Testis (tissue), 3 donors: ENCODE measurements around the gene PIBF1. TPM values are rescaled to one million over a fixed set of nuclear protein-coding genes. Genes with fewer than 3 reads are reported as not detected.
"Not testable (repeated sequence)": the region's sequence is repeated elsewhere in the genome, so short reads cannot be mapped to it uniquely, and the experiment has no call there.

Source experiments
- DNase-seq: peaks from one replicate; pipeline ENCODE4 v3.0.0-alpha.2; 2019
- H3K27ac ChIP-seq, 2 donors: fragments of 200-600 bp; sonication (generic); one replicate each; pipeline ENCODE4 v1.5.1; 2019
- H3K27me3 ChIP-seq: fragments of 200-600 bp; sonication (generic); one replicate; pipeline ENCODE4 v1.5.1; 2019
- H3K36me3 ChIP-seq: fragments of 200-600 bp; sonication (generic); one replicate; pipeline ENCODE4 v1.5.1; 2017; ENCODE audit warnings: low read depth; ENCODE audit errors: missing control alignments
- H3K4me1 ChIP-seq: fragments of 200-600 bp; sonication (generic); one replicate; pipeline ENCODE4 v1.5.1; 2019
- H3K4me3 ChIP-seq, 2 donors: fragments of 200-600 bp; sonication (generic); one replicate each; pipeline ENCODE4 v1.5.1; 2017 to 2019
- H3K9me3 ChIP-seq: fragments of 200-600 bp; sonication (generic); one replicate; pipeline ENCODE4 v1.5.1; 2017
- POLR2A ChIP-seq: fragments of 450-650 bp; IDR thresholded peaks from one replicate; pipeline ENCODE4 v1.6.1; 2017; ENCODE audit warnings: antibody characterized with exemption, mild to moderate bottlenecking, moderate library complexity
- WGBS, 2 donors: methylation state at CpG; one replicate each; pipeline ENCODE4 v1.1.5; 2018; 5-methylcytosine and 5-hydroxymethylcytosine counted together
- intact Hi-C: fragments of 100-400 bp; cut with DNase I; formaldehyde crosslinking; loops from one replicate; pipeline ENCODE4 v1.15.1; 2023; ENCODE audit warnings: low total_unique reads
- polyA plus RNA-seq: library from polyadenylated mRNA; stranded (reverse); fragments of 350-450 nt; fragmentation: Illumina TruSeq; extraction: RNeasy Lipid Tissue Mini Kit (QIAGEN cat#74804); gene quantifications from one replicate; pipeline ENCODE4 v1.2.3, GENCODE V29; 2014; ENCODE audit warnings: low read depth, low replicate concordance; ENCODE audit not compliant: insufficient read depth
- total RNA-seq, 2 donors: library from RNA; depleted of rRNA; stranded (reverse); fragments of >200 nt; gene quantifications; one replicate each; pipeline ENCODE4 v1.2.3, GENCODE V29; 2016
- TF ChIP-seq, protein P1 (sequence below), 3 experiments: fragments of 450-650 bp in 2 of 3; fragments of 200-600 bp in 1 of 3; sonication (generic) in 1 of 3; IDR thresholded peaks; one replicate each; pipeline ENCODE4 v1.5.1; 2016 to 2019; ENCODE audit warnings: antibody characterized with exemption in 3 of 3, mild to moderate bottlenecking in 2 of 3, moderate library complexity in 1 of 3

Gene PIBF1
- total and polyA plus RNA-seq, 3 donors from 2014 or later, result 22.5 to 37.2 (median 24.6) TPM

- no peak overlapping the region for H3K27ac ChIP-seq
- H3K9me3 ChIP-seq, result no peaks in the 10 kb centered on the region
- no peaks in the 10 kb centered on the region for H3K4me1 ChIP-seq
- peak; percentile 46 for DNase-seq
- intact Hi-C loops, result no loop called here
- no peak overlapping the region for H3K4me3 ChIP-seq
- no peaks in the 10 kb centered on the region for H3K27me3 ChIP-seq
- H3K36me3 ChIP-seq, result peaks cover 4% of the 10 kb centered on the region
- TF ChIP-seq, protein P1, sequence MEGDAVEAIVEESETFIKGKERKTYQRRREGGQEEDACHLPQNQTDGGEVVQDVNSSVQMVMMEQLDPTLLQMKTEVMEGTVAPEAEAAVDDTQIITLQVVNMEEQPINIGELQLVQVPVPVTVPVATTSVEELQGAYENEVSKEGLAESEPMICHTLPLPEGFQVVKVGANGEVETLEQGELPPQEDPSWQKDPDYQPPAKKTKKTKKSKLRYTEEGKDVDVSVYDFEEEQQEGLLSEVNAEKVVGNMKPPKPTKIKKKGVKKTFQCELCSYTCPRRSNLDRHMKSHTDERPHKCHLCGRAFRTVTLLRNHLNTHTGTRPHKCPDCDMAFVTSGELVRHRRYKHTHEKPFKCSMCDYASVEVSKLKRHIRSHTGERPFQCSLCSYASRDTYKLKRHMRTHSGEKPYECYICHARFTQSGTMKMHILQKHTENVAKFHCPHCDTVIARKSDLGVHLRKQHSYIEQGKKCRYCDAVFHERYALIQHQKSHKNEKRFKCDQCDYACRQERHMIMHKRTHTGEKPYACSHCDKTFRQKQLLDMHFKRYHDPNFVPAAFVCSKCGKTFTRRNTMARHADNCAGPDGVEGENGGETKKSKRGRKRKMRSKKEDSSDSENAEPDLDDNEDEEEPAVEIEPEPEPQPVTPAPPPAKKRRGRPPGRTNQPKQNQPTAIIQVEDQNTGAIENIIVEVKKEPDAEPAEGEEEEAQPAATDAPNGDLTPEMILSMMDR (IDR thresholded peaks at IDR 0.05), result peak; percentile 20 to 46 (median 26)
- no peak for TF ChIP-seq POLR2A
- 81 to 92% methylated on average over 1 of the region's 1 CpG for WGBS, 2 donors
Measured at GRCh38 chr13:72839831-72840426, 58.0 kb downstream of the PIBF1 start.

DNA sequence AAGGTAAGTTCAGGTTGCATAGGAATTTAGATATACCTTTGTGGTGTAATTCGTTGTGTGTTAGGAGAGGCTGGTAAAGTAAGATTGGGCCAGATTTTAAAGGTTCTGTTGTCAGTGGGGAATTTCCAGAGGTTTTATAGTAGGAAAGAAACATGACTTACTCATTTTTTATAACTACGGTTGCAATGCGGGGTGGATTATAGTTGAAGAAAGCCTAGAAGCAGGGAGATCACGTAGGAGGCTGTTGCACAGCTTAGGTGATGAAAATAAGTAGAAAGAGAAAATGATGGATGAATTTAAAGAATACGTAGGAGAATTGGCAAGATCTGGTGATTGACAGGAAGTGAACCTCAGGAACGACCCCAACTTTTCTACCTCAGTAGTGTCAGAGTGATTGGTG is 61.1 kb downstream of the PIBF1 start:
- no peaks in the 10 kb centered on the region for H3K27me3 ChIP-seq
- 92 to 96% methylated on average over 6 of the region's 6 CpGs for WGBS, 2 donors
- H3K27ac ChIP-seq, result no peak overlapping the region
- no peaks in the 10 kb centered on the region for H3K4me1 ChIP-seq
- DNase-seq, result no peak
- peaks cover 4% of the 10 kb centered on the region for H3K36me3 ChIP-seq
- intact Hi-C loops, result no loop called here
- H3K9me3 ChIP-seq, result no peaks in the 10 kb centered on the region
- TF ChIP-seq POLR2A, result no peak
- TF ChIP-seq, protein P1 (IDR thresholded peaks at IDR 0.05), result no peak
- no peak overlapping the region for H3K4me3 ChIP-seq

DNA sequence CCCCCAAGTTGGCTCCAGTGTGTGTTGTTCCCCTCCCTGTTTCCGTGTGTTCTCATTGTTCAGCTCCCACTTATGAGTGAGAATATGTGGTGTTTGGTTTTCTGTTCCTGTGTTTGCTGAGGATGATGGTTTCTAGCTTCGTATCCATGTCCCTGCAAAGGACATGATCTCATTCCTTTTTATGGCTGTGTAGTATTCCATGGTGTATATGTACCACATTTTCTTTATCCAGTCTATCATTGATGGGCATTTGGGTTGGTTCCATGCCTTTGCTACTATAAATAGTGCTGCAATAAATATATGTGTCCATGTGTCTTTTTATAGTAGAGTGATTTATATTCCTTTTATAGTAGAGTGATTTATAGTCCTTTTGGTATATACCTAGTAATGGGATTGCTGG is 63.2 kb downstream of the PIBF1 start:
- H3K27me3 ChIP-seq, H3K4me3 ChIP-seq, H3K27ac ChIP-seq, H3K9me3 ChIP-seq, intact Hi-C loops, H3K4me1 ChIP-seq, DNase-seq, H3K36me3 ChIP-seq: not testable (repeated sequence)
- WGBS, 2 donors, result 97 to 100% methylated on average over 2 of the region's 2 CpGs

DNA sequence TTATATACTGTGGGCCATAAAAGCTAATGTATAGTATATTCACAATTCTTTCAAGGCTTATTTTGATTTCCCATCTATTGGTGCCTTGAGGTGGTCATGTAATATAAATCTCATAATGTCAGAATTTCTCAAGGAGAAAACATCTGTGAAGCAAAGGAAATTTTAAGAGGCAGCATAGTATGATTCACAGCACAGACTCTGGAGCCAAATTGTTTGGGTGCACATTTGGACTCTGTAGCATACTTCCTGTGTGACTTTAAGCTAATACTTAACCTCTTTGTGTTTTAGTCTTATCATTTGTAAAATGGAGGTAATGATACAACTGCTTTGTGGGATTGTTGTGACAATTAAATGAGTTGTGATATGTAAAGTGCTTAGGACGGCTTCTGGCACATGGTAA is 67.6 kb downstream of the PIBF1 start:
- intact Hi-C loops, result no loop called here
- 89 to 98% methylated on average over 1 of the region's 1 CpG for WGBS, 2 donors
- no peak for TF ChIP-seq POLR2A
- TF ChIP-seq, protein P1 (IDR thresholded peaks at IDR 0.05), result no peak
- Histone ChIP-seq H3K4me3 (no peak overlapping the region), H3K27me3 (no peaks in the 10 kb centered on the region), H3K4me1 (no peaks in the 10 kb centered on the region), H3K27ac (no peak overlapping the region), H3K36me3 (no peaks in the 10 kb centered on the region), H3K9me3 (no peaks in the 10 kb centered on the region)
- no peak for DNase-seq

- intact Hi-C loops, result no loop called here
- 95 to 97% methylated on average over 7 to 16 of the region's 18 CpGs for WGBS, 2 donors
- H3K36me3 ChIP-seq, result no peaks in the 10 kb centered on the region
- DNase-seq, result no peak
- TF ChIP-seq POLR2A, result no peak
- TF ChIP-seq, protein P1 (IDR thresholded peaks at IDR 0.05), result no peak
- H3K4me3 ChIP-seq, result no peak overlapping the region
- no peaks in the 10 kb centered on the region for H3K9me3 ChIP-seq
- no peaks in the 10 kb centered on the region for H3K27me3 ChIP-seq
- H3K27ac ChIP-seq, result no peak overlapping the region
- no peaks in the 10 kb centered on the region for H3K4me1 ChIP-seq
Measured at GRCh38 chr13:72850959-72851677, 69.2 kb downstream of the PIBF1 start.
